Nephron (organoid): ENCODE data around the gene SERTAD2.

Source experiments
- H3K27ac Mint-ChIP-seq, 3 experiments: 2 replicates each; pipeline ENCODE4 v1.8.0; 2020; ENCODE audit warnings: mixed read lengths in 3 of 3, mild to moderate bottlenecking in 2 of 3, moderate library complexity in 1 of 3
- H3K27me3 Mint-ChIP-seq: 2 replicates; pipeline ENCODE4 v1.8.0; 2021; ENCODE audit warnings: low read depth, mild to moderate bottlenecking, moderate library complexity, mixed read lengths
- H3K36me3 Mint-ChIP-seq: 2 replicates; pipeline ENCODE4 v1.8.0; 2020; ENCODE audit warnings: low read depth, mixed read lengths
- H3K4me1 Mint-ChIP-seq: 2 replicates; pipeline ENCODE4 v1.8.0; 2020; ENCODE audit warnings: mixed read lengths
- H3K4me3 Mint-ChIP-seq, 3 experiments: 2 replicates each; pipeline ENCODE4 v1.8.0; 2020; ENCODE audit warnings: mild to moderate bottlenecking in 3 of 3, mixed read lengths in 3 of 3, moderate library complexity in 2 of 3
- H3K9me3 Mint-ChIP-seq: 2 replicates; pipeline ENCODE4 v1.8.0; 2020; ENCODE audit warnings: mixed read lengths
- TF ChIP-seq, protein P1 (sequence below), 3 experiments: fragments of 200-600 bp; sonication (generic); IDR thresholded peaks; one replicate each; pipeline ENCODE4 v1.5.0; 2021; ENCODE audit warnings: antibody characterized with exemption in 3 of 3; ENCODE audit not compliant: unreplicated experiment in 3 of 3

SERTAD2 gene

DNA sequence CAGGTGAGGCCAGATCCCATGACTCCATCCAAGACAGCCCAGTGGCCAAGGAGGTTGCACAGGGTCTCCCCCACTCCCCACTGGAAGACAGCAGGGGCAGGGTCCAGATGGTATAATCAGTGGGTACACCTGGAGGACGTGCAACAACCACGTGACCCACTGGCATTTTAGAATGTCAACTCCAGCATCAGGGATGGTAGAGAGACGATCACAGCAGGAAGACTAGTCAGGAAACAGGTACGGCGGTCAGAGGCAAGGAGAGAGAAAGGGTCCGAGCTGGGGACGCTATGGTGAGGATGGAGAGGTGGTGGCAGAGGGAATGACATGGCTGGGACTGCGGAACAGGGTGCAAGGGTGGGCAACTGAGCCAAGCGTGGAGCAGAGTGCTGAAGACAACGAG is 23.0 kb downstream of the SERTAD2 start:
- H3K9me3 Mint-ChIP-seq: no peaks in the 10 kb centered on the region
- TF ChIP-seq, protein P1, sequence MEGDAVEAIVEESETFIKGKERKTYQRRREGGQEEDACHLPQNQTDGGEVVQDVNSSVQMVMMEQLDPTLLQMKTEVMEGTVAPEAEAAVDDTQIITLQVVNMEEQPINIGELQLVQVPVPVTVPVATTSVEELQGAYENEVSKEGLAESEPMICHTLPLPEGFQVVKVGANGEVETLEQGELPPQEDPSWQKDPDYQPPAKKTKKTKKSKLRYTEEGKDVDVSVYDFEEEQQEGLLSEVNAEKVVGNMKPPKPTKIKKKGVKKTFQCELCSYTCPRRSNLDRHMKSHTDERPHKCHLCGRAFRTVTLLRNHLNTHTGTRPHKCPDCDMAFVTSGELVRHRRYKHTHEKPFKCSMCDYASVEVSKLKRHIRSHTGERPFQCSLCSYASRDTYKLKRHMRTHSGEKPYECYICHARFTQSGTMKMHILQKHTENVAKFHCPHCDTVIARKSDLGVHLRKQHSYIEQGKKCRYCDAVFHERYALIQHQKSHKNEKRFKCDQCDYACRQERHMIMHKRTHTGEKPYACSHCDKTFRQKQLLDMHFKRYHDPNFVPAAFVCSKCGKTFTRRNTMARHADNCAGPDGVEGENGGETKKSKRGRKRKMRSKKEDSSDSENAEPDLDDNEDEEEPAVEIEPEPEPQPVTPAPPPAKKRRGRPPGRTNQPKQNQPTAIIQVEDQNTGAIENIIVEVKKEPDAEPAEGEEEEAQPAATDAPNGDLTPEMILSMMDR (IDR thresholded peaks at IDR 0.05; ENCODE audit: unreplicated experiment in 3 of 3): no peak
- peaks cover 77% of the 10 kb centered on the region for H3K4me1 Mint-ChIP-seq
- no peaks in the 10 kb centered on the region for H3K27me3 Mint-ChIP-seq
- peaks cover 29% of the 10 kb centered on the region for H3K36me3 Mint-ChIP-seq
- H3K4me3 Mint-ChIP-seq: no peak overlapping the region
- peak overlapping the region in 1 of 3 experiments; percentile 50 for H3K27ac Mint-ChIP-seq

DNA sequence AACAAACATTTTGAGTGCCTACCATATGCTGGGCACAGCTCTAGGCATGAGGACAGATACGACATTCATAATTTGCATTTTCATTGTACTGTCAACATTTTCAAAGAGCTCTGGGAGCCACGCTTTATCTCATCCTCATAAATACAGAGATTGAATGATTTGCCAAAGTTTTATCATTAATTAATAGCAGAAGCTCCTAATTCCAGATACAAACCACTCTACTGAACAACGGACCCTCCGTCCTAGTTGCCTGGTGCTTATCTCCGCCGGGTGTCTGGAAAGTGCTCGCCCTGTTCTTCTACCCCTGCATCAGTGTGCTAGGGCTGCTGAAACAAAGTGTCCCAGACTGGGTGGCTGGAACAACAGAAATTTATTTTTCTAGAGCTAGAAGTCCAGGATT is 23.8 kb downstream of the SERTAD2 start:
- TF ChIP-seq, protein P1 (IDR thresholded peaks at IDR 0.05; ENCODE audit: unreplicated experiment in 3 of 3): no peak
- no peak overlapping the region for H3K4me3 Mint-ChIP-seq
- H3K27me3 Mint-ChIP-seq: peaks cover 3% of the 10 kb centered on the region
- peaks cover 24% of the 10 kb centered on the region for H3K36me3 Mint-ChIP-seq
- H3K27ac Mint-ChIP-seq: peak overlapping the region in 1 of 3 experiments; percentile 56
- H3K4me1 Mint-ChIP-seq: peaks cover 77% of the 10 kb centered on the region
- H3K9me3 Mint-ChIP-seq: no peaks in the 10 kb centered on the region

GRCh38 chr2:64629329-64629781 is 24.4 kb downstream of the SERTAD2 start:
- Mint-ChIP-seq H3K4me3 (no peak overlapping the region), H3K27ac (peak overlapping the region; percentile 33 to 56 (median 54)), H3K4me1 (peaks cover 75% of the 10 kb centered on the region), H3K9me3 (no peaks in the 10 kb centered on the region), H3K36me3 (peaks cover 22% of the 10 kb centered on the region), H3K27me3 (peaks cover 3% of the 10 kb centered on the region)
- TF ChIP-seq, protein P1 (IDR thresholded peaks at IDR 0.05; ENCODE audit: unreplicated experiment in 3 of 3): no peak

- Mint-ChIP-seq H3K4me3 (no peak overlapping the region), H3K4me1 (peaks cover 67% of the 10 kb centered on the region), H3K9me3 (no peaks in the 10 kb centered on the region), H3K36me3 (peaks cover 13% of the 10 kb centered on the region), H3K27ac (peak overlapping the region; percentile 54 to 85 (median 56)), H3K27me3 (peaks cover 3% of the 10 kb centered on the region)
- TF ChIP-seq, protein P1 (IDR thresholded peaks at IDR 0.05; ENCODE audit: unreplicated experiment in 3 of 3): no peak
Observed at GRCh38 chr2:64627860-64628841, 25.6 kb downstream of the SERTAD2 start.

DNA sequence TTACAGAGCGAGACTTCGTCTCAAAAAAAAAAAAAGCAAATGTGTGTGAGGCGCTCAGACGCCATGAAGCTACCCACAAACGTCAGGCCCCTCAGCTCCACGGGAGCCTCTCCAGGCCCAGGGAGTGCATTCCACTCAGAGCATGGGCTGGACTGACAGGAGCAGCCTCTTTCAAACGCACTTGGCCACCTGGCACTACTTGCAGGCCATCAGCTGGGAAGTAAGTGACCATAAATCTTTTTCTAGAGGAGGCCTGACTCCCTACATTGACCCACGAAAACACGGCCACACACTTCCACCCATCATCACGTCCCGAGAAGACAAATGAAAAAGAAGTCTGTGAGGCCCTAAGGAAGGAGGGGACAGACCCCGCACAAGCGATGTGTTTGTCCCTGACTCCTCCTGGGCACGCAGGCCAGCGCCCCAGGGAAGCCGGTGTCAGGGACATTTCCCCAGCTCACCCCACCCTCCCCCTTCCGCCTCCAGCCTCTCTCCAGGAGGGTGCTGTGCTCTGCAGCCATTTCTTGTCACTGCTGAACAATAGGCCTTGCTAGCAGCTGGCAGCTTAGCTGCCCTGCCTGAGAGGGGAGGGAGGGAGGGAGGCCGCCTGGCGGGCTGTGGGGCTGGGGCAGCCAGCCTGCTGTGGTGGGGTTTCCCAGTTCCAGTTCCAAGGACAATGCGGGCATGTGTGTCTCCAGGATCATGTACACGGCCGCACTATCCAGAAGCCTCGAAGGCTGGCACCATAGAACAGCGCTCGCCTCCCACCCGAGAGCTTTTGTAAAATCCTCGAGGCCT is 26.6 kb downstream of the SERTAD2 start:
- peaks cover 70% of the 10 kb centered on the region for H3K4me1 Mint-ChIP-seq
- no peaks in the 10 kb centered on the region for H3K9me3 Mint-ChIP-seq
- peaks cover 9% of the 10 kb centered on the region for H3K36me3 Mint-ChIP-seq
- TF ChIP-seq, protein P1 (IDR thresholded peaks at IDR 0.05; ENCODE audit: unreplicated experiment in 3 of 3): no peak
- no peak overlapping the region for H3K4me3 Mint-ChIP-seq
- H3K27me3 Mint-ChIP-seq: peaks cover 3% of the 10 kb centered on the region
- peak overlapping the region; percentile 56 to 87 (median 85) for H3K27ac Mint-ChIP-seq
